Motor neuron (in vitro differentiated cells): ENCODE results near the gene CST3. TPM values are rescaled to one million over a fixed set of nuclear protein-coding genes. Genes with fewer than 3 reads are reported as not detected.
A peak's percentile ranks its signal among the peaks of the same experiment; 100 is the strongest.

Experiments used
- ATAC-seq, 8 experiments: fragments of 200-7000 bp; cut with Tn5 transposase; replicated peaks in 6 of 8; 2 replicates each; pipeline ENCODE4 v1.8.0; 2021; ENCODE audit warnings: mild to moderate bottlenecking in 8 of 8, moderate library complexity in 8 of 8
- H3K27ac ChIP-seq, 2 donors: fragments of 250-450 bp; sonication (Bioruptor Pico); 2 replicates each; pipeline ENCODE4 v1.9.0; 2021; ENCODE audit warnings: antibody characterized with exemption in 2 of 2, mild to moderate bottlenecking in 2 of 2, moderate library complexity in 1 of 2
- H3K4me1 ChIP-seq, 2 donors: fragments of 250-450 bp; sonication (Bioruptor Pico); replicated peaks in 1 of 2; 2 replicates each; pipeline ENCODE4 v1.6.1; 2021; ENCODE audit warnings: antibody characterized with exemption in 2 of 2, mild to moderate bottlenecking in 2 of 2, moderate library complexity in 1 of 2
- H3K4me3 ChIP-seq, 5 donors: fragments of 250-450 bp; sonication (Bioruptor Pico); 2 replicates each; pipeline ENCODE4 v1.9.0; 2021; ENCODE audit warnings: antibody characterized with exemption in 5 of 5, mild to moderate bottlenecking in 5 of 5, moderate library complexity in 4 of 5
- WGBS, 10 experiments: fragments of 450-650 bp; shearing (Covaris generic); methylation state at CpG; one replicate each; pipeline ENCODE4 v1.0.0; 2022; 5-methylcytosine and 5-hydroxymethylcytosine counted together
- in situ Hi-C, 9 experiments: fragments of 400-800 bp; cut with MboI; loops; one replicate each; pipeline ENCODE4 v1.15.0; 2021; ENCODE audit warnings: low sequenced_read_pairs in 9 of 9, low pct_unique_long_range_greater_than_20kb in 2 of 9; ENCODE audit not compliant: unreplicated experiment in 9 of 9
- total RNA-seq, 8 experiments: library from RNA; unstranded; fragments of 300-600 nt; gene quantifications; 2 replicates each; pipeline versions ENCODE4 v1.2.3 to v1.2.4, GENCODE V29; 2022

The CST3 gene
- total RNA-seq, 8 experiments from 2014 or later = 50.2 to 1,751 (median 154) TPM

- 15 to 88% (median 58%) methylated on average over 1 to 2 of the region's 2 CpGs; no CpG with 5 or more reads in 2 of the 10 experiments for WGBS, 10 experiments
- in situ Hi-C loops = loop anchor here in 1 of 9 experiments (25.0 kb wide), 1 partner anchor 175 kb away; the partner anchor contains the start of gene CSTL1
- Histone ChIP-seq H3K4me3 (no peak overlapping the region), H3K27ac (no peak overlapping the region), H3K4me1 (no peaks in the 10 kb centered on the region)
- ATAC-seq = no peak
Measured at GRCh38 chr20:23612396-23612795, 25.4 kb downstream of the CST3 start.

GRCh38 chr20:23609486-23610109 lies 28.2 kb downstream of the CST3 start:
- no peak overlapping the region for H3K27ac ChIP-seq
- ATAC-seq = no peak
- in situ Hi-C loops = loop anchor here in 4 of 9 experiments (10.0 to 25.0 kb wide), 2 partner anchors 165 to 172 kb away; partner anchors contain the start of gene CSTL1 (in 1 of the 4)
- 50 to 89% (median 76%) methylated on average over 1 to 5 of the region's 5 CpGs for WGBS, 10 experiments
- no peaks in the 10 kb centered on the region for H3K4me1 ChIP-seq
- H3K4me3 ChIP-seq = no peak overlapping the region

- Histone ChIP-seq H3K4me3 (no peak overlapping the region), H3K27ac (no peak overlapping the region), H3K4me1 (no peaks in the 10 kb centered on the region)
- in situ Hi-C loops = loop anchor here in 4 of 9 experiments (10.0 to 25.0 kb wide), 2 partner anchors 164 to 171 kb away; partner anchors contain the start of gene CSTL1 (in 1 of the 4)
- ATAC-seq = no peak
- 60 to 93% (median 81%) methylated on average over 1 to 12 of the region's 18 CpGs; no CpG with 5 or more reads in 6 of the 10 experiments for WGBS, 10 experiments
Measured at GRCh38 chr20:23608251-23608846, 29.4 kb downstream of the CST3 start.

GRCh38 chr20:23607497-23608245 lies 30.1 kb downstream of the CST3 start:
- WGBS, 10 experiments = 68 to 100% (median 91%) methylated on average over 1 to 6 of the region's 14 CpGs; no CpG with 5 or more reads in 5 of the 10 experiments
- Histone ChIP-seq H3K4me3 (no peak overlapping the region), H3K4me1 (no peaks in the 10 kb centered on the region), H3K27ac (no peak overlapping the region)
- in situ Hi-C loops = loop anchor here in 4 of 9 experiments (10.0 to 25.0 kb wide), 2 partner anchors 163 to 170 kb away; partner anchors contain the start of gene CSTL1 (in 1 of the 4)
- no peak for ATAC-seq

GRCh38 chr20:23606652-23607049 lies 31.1 kb downstream of the CST3 start:
- H3K27ac ChIP-seq = no peak overlapping the region
- no peaks in the 10 kb centered on the region for H3K4me1 ChIP-seq
- peak; percentile 87 to 99 (median 96) for ATAC-seq
- in situ Hi-C loops = loop anchor here in 4 of 9 experiments (10.0 to 25.0 kb wide), 2 partner anchors 162 to 169 kb away; partner anchors contain the start of gene CSTL1 (in 1 of the 4)
- WGBS, 10 experiments = 0 to 47% (median 8%) methylated on average over 1 to 7 of the region's 9 CpGs; no CpG with 5 or more reads in 2 of the 10 experiments
- no peak overlapping the region for H3K4me3 ChIP-seq

GRCh38 chr20:23605867-23606651 lies 31.7 kb downstream of the CST3 start, which contains the start of gene CST9:
Gene CST9 (minus strand): TSS chr20:23605917. CDS start chr20:23605864, 53 bp downstream.
- peak in 2 of 8 experiments; percentile 15 to 25 for ATAC-seq
- Histone ChIP-seq H3K27ac (no peak within 1 kb of the TSS), H3K4me3 (no peak within 1 kb of the TSS), H3K4me1 (no peaks in the 10 kb centered on the region)
- 40 to 100% methylated on average over 1 of the region's 16 CpGs; no CpG with 5 or more reads in 8 of the 10 experiments for WGBS, 10 experiments
- in situ Hi-C loops = loop anchor here in 4 of 9 experiments (10.0 to 25.0 kb wide), 2 partner anchors 161 to 169 kb away; partner anchors contain the start of gene CSTL1 (in 1 of the 4)

GRCh38 chr20:23604306-23604705 lies 33.4 kb downstream of the CST3 start:
- in situ Hi-C loops = loop anchor here in 4 of 9 experiments (10.0 to 25.0 kb wide), 2 partner anchors 160 to 167 kb away; partner anchors contain the start of gene CSTL1 (in 1 of the 4)
- 20 to 100% (median 100%) methylated on average over 1 of the region's 1 CpG; no CpG with 5 or more reads in 5 of the 10 experiments for WGBS, 10 experiments
- Histone ChIP-seq H3K4me3 (no peak overlapping the region), H3K27ac (no peak overlapping the region), H3K4me1 (no peaks in the 10 kb centered on the region)
- no peak for ATAC-seq

GRCh38 chr20:23603321-23603720 lies 34.4 kb downstream of the CST3 start:
- H3K4me3 ChIP-seq = no peak overlapping the region
- 50 to 100% (median 97%) methylated on average over 1 to 3 of the region's 4 CpGs; no CpG with 5 or more reads in 4 of the 10 experiments for WGBS, 10 experiments
- H3K27ac ChIP-seq = no peak overlapping the region
- in situ Hi-C loops = loop anchor here in 4 of 9 experiments (10.0 to 25.0 kb wide), 2 partner anchors 159 to 166 kb away; partner anchors contain the start of gene CSTL1 (in 1 of the 4)
- no peaks in the 10 kb centered on the region for H3K4me1 ChIP-seq
- no peak for ATAC-seq

GRCh38 chr20:23602699-23603098 lies 35.1 kb downstream of the CST3 start:
- Histone ChIP-seq H3K4me1 (no peaks in the 10 kb centered on the region), H3K4me3 (no peak overlapping the region), H3K27ac (no peak overlapping the region)
- WGBS, 10 experiments = 20 to 90% (median 67%) methylated on average over 1 to 3 of the region's 6 CpGs; no CpG with 5 or more reads in 4 of the 10 experiments
- in situ Hi-C loops = loop anchor here in 4 of 9 experiments (10.0 to 25.0 kb wide), 2 partner anchors 158 to 165 kb away; partner anchors contain the start of gene CSTL1 (in 1 of the 4)
- ATAC-seq = no peak

- peak in 1 of 8 experiments; percentile 14 for ATAC-seq
- 7 to 80% (median 78%) methylated on average over 1 to 2 of the region's 2 CpGs; no CpG with 5 or more reads in 6 of the 10 experiments for WGBS, 10 experiments
- Histone ChIP-seq H3K4me3 (no peak overlapping the region), H3K4me1 (no peaks in the 10 kb centered on the region), H3K27ac (no peak overlapping the region)
- in situ Hi-C loops = loop anchor here in 4 of 9 experiments (10.0 to 25.0 kb wide), 2 partner anchors 157 to 165 kb away; partner anchors contain the start of gene CSTL1 (in 1 of the 4)
Measured at GRCh38 chr20:23602241-23602640, 35.5 kb downstream of the CST3 start.

GRCh38 chr20:23601715-23602114 lies 36.0 kb downstream of the CST3 start:
- 17 to 100% (median 80%) methylated on average over 1 to 4 of the region's 4 CpGs; no CpG with 5 or more reads in 3 of the 10 experiments for WGBS, 10 experiments
- H3K4me1 ChIP-seq = no peaks in the 10 kb centered on the region
- in situ Hi-C loops = loop anchor here in 4 of 9 experiments (10.0 to 25.0 kb wide), 2 partner anchors 157 to 164 kb away; partner anchors contain the start of gene CSTL1 (in 1 of the 4)
- no peak overlapping the region for H3K4me3 ChIP-seq
- peak in 1 of 8 experiments; percentile 43 for ATAC-seq
- no peak overlapping the region for H3K27ac ChIP-seq
